WTC11 (cell line): ENCODE results near the gene TELO2. TPM values are rescaled to one million over a fixed set of nuclear protein-coding genes. Genes with fewer than 3 reads are reported as not detected.

Experiments used
- ATAC-seq: fragments of 200-7000 bp; cut with Tn5 transposase; 2 replicates; pipeline ENCODE4 v1.10.0; 2021; ENCODE audit warnings: mild to moderate bottlenecking, moderate library complexity
- CTCF ChIA-PET: fragments of 300-600 bp; sonication (Branson Sonifier 250); formaldehyde crosslinking; loops from one replicate; lab custom pipeline; 2021; ENCODE audit warnings: antibody characterized with exemption; lab: Charles Lee
- POLR2A ChIA-PET: fragments of 350-600 bp; sonication (Branson Sonifier 250); formaldehyde crosslinking; loops from one replicate; lab custom pipeline; 2021; ENCODE audit warnings: antibody characterized with exemption; lab: Charles Lee
- DNase-seq: peaks from one replicate; pipeline ENCODE4 v3.0.0; 2021; ENCODE audit warnings: low spot score
- H3K27ac Mint-ChIP-seq: 2 replicates; pipeline ENCODE4 v1.8.0; 2021; ENCODE audit warnings: mixed read lengths
- H3K27me3 Mint-ChIP-seq: 2 replicates; pipeline ENCODE4 v1.8.0; 2021; ENCODE audit warnings: low read depth, mild to moderate bottlenecking, moderate library complexity, mixed read lengths
- H3K36me3 Mint-ChIP-seq: 2 replicates; pipeline ENCODE4 v1.8.0; 2021; ENCODE audit warnings: mixed read lengths
- H3K4me1 Mint-ChIP-seq: 2 replicates; pipeline ENCODE4 v1.8.0; 2022; ENCODE audit warnings: mixed read lengths
- H3K4me3 Mint-ChIP-seq: 2 replicates; pipeline ENCODE4 v1.8.0; 2021; ENCODE audit warnings: mild to moderate bottlenecking, moderate library complexity, mixed read lengths
- H3K9me3 Mint-ChIP-seq: 2 replicates; pipeline ENCODE4 v1.8.0; 2021; ENCODE audit warnings: mixed read lengths
- AFF4 ChIP-seq: sonication (generic); formaldehyde crosslinking; IDR thresholded peaks from 2 replicates; pipeline ENCODE4 v1.8.1; 2023; ENCODE audit warnings: mild to moderate bottlenecking, missing genetic modification reagents, borderline replicate concordance
- CBFB ChIP-seq: sonication (generic); formaldehyde crosslinking; IDR thresholded peaks from 2 replicates; pipeline ENCODE4 v1.8.1; 2022; ENCODE audit warnings: mild to moderate bottlenecking, low read depth, missing genetic modification reagents
- CREB1 ChIP-seq: sonication (generic); formaldehyde crosslinking; IDR thresholded peaks from 2 replicates; pipeline ENCODE4 v1.8.0; 2023; ENCODE audit warnings: mild to moderate bottlenecking, missing genetic modification reagents
- EMX1 ChIP-seq: fragments of 250-450 bp; sonication (Bioruptor Pico); IDR thresholded peaks from 2 replicates; pipeline ENCODE4 v1.8.0; 2021; ENCODE audit warnings: mild to moderate bottlenecking
- ESRRA ChIP-seq: sonication (generic); formaldehyde crosslinking; IDR thresholded peaks from 2 replicates; pipeline ENCODE4 v1.8.1; 2022; ENCODE audit warnings: mild to moderate bottlenecking, missing genetic modification reagents, borderline replicate concordance
- FOXP4 ChIP-seq: sonication (generic); formaldehyde crosslinking; IDR thresholded peaks from 2 replicates; pipeline ENCODE4 v1.8.0; 2022; ENCODE audit warnings: mild to moderate bottlenecking, missing genetic modification reagents
- NR3C1 ChIP-seq: sonication (generic); formaldehyde crosslinking; conservative IDR thresholded peaks from 2 replicates; pipeline ENCODE4 v1.8.1; 2023; ENCODE audit warnings: low read depth, mild to moderate bottlenecking, missing genetic modification reagents
- PRRX2 ChIP-seq: fragments of 250-450 bp; sonication (Bioruptor Pico); IDR thresholded peaks from 2 replicates; pipeline ENCODE4 v1.8.0; 2021; ENCODE audit warnings: mild to moderate bottlenecking
- RELA ChIP-seq: sonication (generic); formaldehyde crosslinking; IDR thresholded peaks from 2 replicates; pipeline ENCODE4 v1.8.1; 2022; ENCODE audit warnings: missing genetic modification reagents, mild to moderate bottlenecking, borderline replicate concordance
- SOX15 ChIP-seq: fragments of 250-450 bp; sonication (Bioruptor Pico); IDR thresholded peaks from 2 replicates; pipeline ENCODE4 v1.9.0; 2021; ENCODE audit warnings: mild to moderate bottlenecking
- TEAD4 ChIP-seq: sonication (generic); formaldehyde crosslinking; IDR thresholded peaks from 2 replicates; pipeline ENCODE4 v1.8.0; 2022; ENCODE audit warnings: mild to moderate bottlenecking, missing genetic modification reagents
- ZBTB21 ChIP-seq: sonication (generic); formaldehyde crosslinking; IDR thresholded peaks from 2 replicates; pipeline ENCODE4 v1.8.1; 2023; ENCODE audit warnings: mild to moderate bottlenecking, missing genetic modification reagents, borderline replicate concordance
- ZNF121 ChIP-seq: sonication (generic); formaldehyde crosslinking; IDR thresholded peaks from 2 replicates; pipeline ENCODE4 v1.8.0; 2023; ENCODE audit warnings: missing genetic modification reagents
- ZNF423 ChIP-seq: fragments of 250-450 bp; sonication (Bioruptor Pico); IDR thresholded peaks from 2 replicates; pipeline ENCODE4 v2.1.2; 2022; ENCODE audit warnings: mild to moderate bottlenecking, moderate library complexity
- ZNF425 ChIP-seq: fragments of 250-450 bp; sonication (Bioruptor Pico); conservative IDR thresholded peaks from 2 replicates; pipeline ENCODE4 v1.9.0; 2021; ENCODE audit warnings: mild to moderate bottlenecking
- total RNA-seq: library from RNA; stranded (reverse); gene quantifications from 3 replicates; pipeline ENCODE4 v1.2.3, GENCODE V29; 2021
- TF ChIP-seq, protein P1 (sequence below): sonication (generic); formaldehyde crosslinking; IDR thresholded peaks from 2 replicates; pipeline ENCODE4 v1.8.1; 2022; ENCODE audit warnings: low read depth, missing genetic modification reagents, borderline replicate concordance
- TF ChIP-seq, protein P2 (sequence below): sonication (generic); formaldehyde crosslinking; IDR thresholded peaks from 2 replicates; pipeline ENCODE4 v1.8.1; 2023; ENCODE audit warnings: mild to moderate bottlenecking, missing genetic modification reagents
- TF ChIP-seq, protein P3 (sequence below): sonication (generic); formaldehyde crosslinking; IDR thresholded peaks from 2 replicates; pipeline ENCODE4 v1.8.0; 2023; ENCODE audit warnings: missing genetic modification reagents, mild to moderate bottlenecking, borderline replicate concordance

Gene TELO2
- total RNA-seq, 1 experiment from 2014 or later = 86.7 TPM

DNA sequence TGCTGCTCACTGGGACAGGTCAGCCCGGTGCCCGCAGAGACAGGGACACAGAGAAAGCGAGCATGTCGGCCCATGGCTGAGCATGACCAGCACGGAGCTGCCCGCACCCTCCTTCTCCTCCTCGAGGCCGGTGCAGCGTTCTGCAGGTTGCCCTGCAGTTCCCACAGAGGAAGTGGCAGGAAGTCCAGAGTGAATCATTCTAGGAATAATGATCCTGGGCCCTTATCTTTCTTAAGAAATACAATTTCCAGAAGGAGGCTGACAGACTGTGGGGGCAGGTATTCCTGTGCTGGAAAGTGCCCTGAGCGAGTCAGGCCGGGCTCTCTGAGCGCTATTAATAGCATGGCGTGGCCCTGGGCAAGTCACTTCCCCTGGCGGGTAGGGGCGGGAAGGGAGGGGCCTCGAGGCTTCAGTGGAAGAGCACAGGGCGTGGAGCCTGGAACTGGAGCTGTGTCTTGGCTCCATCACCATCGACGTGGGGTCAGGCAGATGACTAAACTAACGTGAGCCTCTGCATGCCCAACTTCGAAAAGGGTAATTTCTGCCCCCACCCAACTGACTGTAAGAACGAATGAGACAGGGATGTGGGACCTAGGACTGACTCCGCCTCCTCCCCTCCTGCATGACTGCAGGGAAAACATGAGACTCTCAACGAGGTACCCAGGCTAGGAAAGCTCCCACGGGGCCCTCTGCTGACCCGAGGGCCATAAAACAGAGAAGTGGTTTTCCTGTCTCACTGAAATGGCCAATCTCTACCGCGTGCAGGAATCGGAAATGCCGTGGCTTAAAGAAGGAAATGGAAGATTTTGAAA is 50.1 kb downstream of the TELO2 start (continued):
- TF ChIP-seq ZNF425 (no peak), CBFB (CRISPR knock-in tag) (no peak), FOXP4 (CRISPR knock-in tag) (no peak), ZNF423 (CRISPR knock-in tag) (no peak), SOX15 (no peak), ESRRA (CRISPR knock-in tag) (no peak), ZBTB21 (CRISPR knock-in tag) (no peak), RELA (CRISPR knock-in tag) (no peak), CREB1 (CRISPR knock-in tag) (no peak), PRRX2 (CRISPR knock-in tag) (no peak), TEAD4 (CRISPR knock-in tag) (no peak)
- TF ChIP-seq, protein P1, sequence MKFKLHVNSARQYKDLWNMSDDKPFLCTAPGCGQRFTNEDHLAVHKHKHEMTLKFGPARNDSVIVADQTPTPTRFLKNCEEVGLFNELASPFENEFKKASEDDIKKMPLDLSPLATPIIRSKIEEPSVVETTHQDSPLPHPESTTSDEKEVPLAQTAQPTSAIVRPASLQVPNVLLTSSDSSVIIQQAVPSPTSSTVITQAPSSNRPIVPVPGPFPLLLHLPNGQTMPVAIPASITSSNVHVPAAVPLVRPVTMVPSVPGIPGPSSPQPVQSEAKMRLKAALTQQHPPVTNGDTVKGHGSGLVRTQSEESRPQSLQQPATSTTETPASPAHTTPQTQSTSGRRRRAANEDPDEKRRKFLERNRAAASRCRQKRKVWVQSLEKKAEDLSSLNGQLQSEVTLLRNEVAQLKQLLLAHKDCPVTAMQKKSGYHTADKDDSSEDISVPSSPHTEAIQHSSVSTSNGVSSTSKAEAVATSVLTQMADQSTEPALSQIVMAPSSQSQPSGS = no peak
- TF ChIP-seq, protein P2, sequence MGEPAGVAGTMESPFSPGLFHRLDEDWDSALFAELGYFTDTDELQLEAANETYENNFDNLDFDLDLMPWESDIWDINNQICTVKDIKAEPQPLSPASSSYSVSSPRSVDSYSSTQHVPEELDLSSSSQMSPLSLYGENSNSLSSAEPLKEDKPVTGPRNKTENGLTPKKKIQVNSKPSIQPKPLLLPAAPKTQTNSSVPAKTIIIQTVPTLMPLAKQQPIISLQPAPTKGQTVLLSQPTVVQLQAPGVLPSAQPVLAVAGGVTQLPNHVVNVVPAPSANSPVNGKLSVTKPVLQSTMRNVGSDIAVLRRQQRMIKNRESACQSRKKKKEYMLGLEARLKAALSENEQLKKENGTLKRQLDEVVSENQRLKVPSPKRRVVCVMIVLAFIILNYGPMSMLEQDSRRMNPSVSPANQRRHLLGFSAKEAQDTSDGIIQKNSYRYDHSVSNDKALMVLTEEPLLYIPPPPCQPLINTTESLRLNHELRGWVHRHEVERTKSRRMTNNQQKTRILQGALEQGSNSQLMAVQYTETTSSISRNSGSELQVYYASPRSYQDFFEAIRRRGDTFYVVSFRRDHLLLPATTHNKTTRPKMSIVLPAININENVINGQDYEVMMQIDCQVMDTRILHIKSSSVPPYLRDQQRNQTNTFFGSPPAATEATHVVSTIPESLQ (CRISPR knock-in tag) = no peak

- ATAC-seq (no peak), DNase-seq (no peak)
- Mint-ChIP-seq H3K27me3 (no peaks in the 10 kb centered on the region), H3K27ac (peak overlapping the region; percentile 48; the same call in 1 of the 2 replicates), H3K36me3 (no peaks in the 10 kb centered on the region), H3K4me3 (no peak overlapping the region), H3K4me1 (peaks cover 3% of the 10 kb centered on the region; the same call in 1 of the 2 replicates), H3K9me3 (no peaks in the 10 kb centered on the region)
- ChIA-PET POLR2A (no interaction called here), CTCF (interaction anchor here (1.5 kb wide), 1 partner anchor 161 kb away, joined by 5 read pairs; the partner anchor contains the start of gene MAPK8IP3)
- TF ChIP-seq AFF4 (CRISPR knock-in tag) (no peak), NR3C1 (CRISPR knock-in tag) (no peak), EMX1 (CRISPR knock-in tag) (no peak), ZNF121 (CRISPR knock-in tag) (no peak)
- TF ChIP-seq, protein P3, sequence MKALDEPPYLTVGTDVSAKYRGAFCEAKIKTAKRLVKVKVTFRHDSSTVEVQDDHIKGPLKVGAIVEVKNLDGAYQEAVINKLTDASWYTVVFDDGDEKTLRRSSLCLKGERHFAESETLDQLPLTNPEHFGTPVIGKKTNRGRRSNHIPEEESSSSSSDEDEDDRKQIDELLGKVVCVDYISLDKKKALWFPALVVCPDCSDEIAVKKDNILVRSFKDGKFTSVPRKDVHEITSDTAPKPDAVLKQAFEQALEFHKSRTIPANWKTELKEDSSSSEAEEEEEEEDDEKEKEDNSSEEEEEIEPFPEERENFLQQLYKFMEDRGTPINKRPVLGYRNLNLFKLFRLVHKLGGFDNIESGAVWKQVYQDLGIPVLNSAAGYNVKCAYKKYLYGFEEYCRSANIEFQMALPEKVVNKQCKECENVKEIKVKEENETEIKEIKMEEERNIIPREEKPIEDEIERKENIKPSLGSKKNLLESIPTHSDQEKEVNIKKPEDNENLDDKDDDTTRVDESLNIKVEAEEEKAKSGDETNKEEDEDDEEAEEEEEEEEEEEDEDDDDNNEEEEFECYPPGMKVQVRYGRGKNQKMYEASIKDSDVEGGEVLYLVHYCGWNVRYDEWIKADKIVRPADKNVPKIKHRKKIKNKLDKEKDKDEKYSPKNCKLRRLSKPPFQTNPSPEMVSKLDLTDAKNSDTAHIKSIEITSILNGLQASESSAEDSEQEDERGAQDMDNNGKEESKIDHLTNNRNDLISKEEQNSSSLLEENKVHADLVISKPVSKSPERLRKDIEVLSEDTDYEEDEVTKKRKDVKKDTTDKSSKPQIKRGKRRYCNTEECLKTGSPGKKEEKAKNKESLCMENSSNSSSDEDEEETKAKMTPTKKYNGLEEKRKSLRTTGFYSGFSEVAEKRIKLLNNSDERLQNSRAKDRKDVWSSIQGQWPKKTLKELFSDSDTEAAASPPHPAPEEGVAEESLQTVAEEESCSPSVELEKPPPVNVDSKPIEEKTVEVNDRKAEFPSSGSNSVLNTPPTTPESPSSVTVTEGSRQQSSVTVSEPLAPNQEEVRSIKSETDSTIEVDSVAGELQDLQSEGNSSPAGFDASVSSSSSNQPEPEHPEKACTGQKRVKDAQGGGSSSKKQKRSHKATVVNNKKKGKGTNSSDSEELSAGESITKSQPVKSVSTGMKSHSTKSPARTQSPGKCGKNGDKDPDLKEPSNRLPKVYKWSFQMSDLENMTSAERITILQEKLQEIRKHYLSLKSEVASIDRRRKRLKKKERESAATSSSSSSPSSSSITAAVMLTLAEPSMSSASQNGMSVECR = no peak
Measured at GRCh38 chr16:1545044-1546040, 52.2 kb downstream of the TELO2 start.
